ENCODE measurements around the gene USP6.
"Not testable (repeated sequence)": the region's sequence is repeated elsewhere in the genome, so short reads cannot be mapped to it uniquely, and the experiment has no call there.

The USP6 gene

GRCh38 chr17:5194346-5194745 is 78.5 kb downstream of the USP6 start:
- DNase-seq = no peak

GRCh38 chr17:5198472-5198871 is 82.6 kb downstream of the USP6 start:
- DNase-seq = no peak

- DNase-seq = no peak
Observed at GRCh38 chr17:5200360-5200759, 84.5 kb downstream of the USP6 start.

GRCh38 chr17:5201011-5201410 is 85.2 kb downstream of the USP6 start:
- no peak for DNase-seq

GRCh38 chr17:5203178-5203907 is 87.5 kb downstream of the USP6 start:
- no peak for DNase-seq

GRCh38 chr17:5203908-5204294 is 88.1 kb downstream of the USP6 start:
- no peak for DNase-seq

GRCh38 chr17:5209396-5209795 is 93.6 kb downstream of the USP6 start:
- no peak for DNase-seq

- DNase-seq = no peak
Observed at GRCh38 chr17:5210091-5210490, 94.3 kb downstream of the USP6 start.

- no peak for DNase-seq
Observed at GRCh38 chr17:5210614-5211252, 94.9 kb downstream of the USP6 start.

GRCh38 chr17:5211458-5211857 is 95.6 kb downstream of the USP6 start:
- DNase-seq = no peak

- not testable (repeated sequence) for DNase-seq
Observed at GRCh38 chr17:5217562-5217961, 101.7 kb downstream of the USP6 start.

- no peak for DNase-seq
Observed at GRCh38 chr17:5219536-5219935, 103.7 kb downstream of the USP6 start.

GRCh38 chr17:5220074-5220473 is 104.2 kb downstream of the USP6 start:
- no peak for DNase-seq

- DNase-seq = peak in 1 of 5 experiments; percentile 17
Observed at GRCh38 chr17:5221912-5222311, 106.1 kb downstream of the USP6 start.

Measured in T-helper 2 cell (primary cell).